WTC11 (cell line): Measurements from ENCODE around the gene TWIST2.

Experiments
- ATF6 ChIP-seq: sonication (generic); formaldehyde crosslinking; IDR thresholded peaks from 2 replicates; pipeline ENCODE4 v1.8.1; 2023; ENCODE audit warnings: mild to moderate bottlenecking, missing genetic modification reagents
- CREB1 ChIP-seq: sonication (generic); formaldehyde crosslinking; IDR thresholded peaks from 2 replicates; pipeline ENCODE4 v1.8.0; 2023; ENCODE audit warnings: mild to moderate bottlenecking, missing genetic modification reagents
- CREM ChIP-seq: sonication (generic); formaldehyde crosslinking; IDR thresholded peaks from 2 replicates; pipeline ENCODE4 v1.8.1; 2022; ENCODE audit warnings: mild to moderate bottlenecking, missing genetic modification reagents, moderate library complexity
- CTCF ChIP-seq: fragments of 200-600 bp; IDR thresholded peaks from 2 replicates; pipeline ENCODE4 v1.8.0; 2022; ENCODE audit warnings: antibody characterized with exemption
- E2F1 ChIP-seq: sonication (generic); formaldehyde crosslinking; IDR thresholded peaks from 2 replicates; pipeline ENCODE4 v1.8.0; 2022; ENCODE audit warnings: mild to moderate bottlenecking, missing genetic modification reagents
- HMGA2 ChIP-seq: fragments of 250-450 bp; sonication (Bioruptor Pico); IDR thresholded peaks from 2 replicates; pipeline ENCODE4 v1.4.0; 2021; ENCODE audit warnings: mild to moderate bottlenecking, moderate library complexity
- KAT7 ChIP-seq: sonication (generic); formaldehyde crosslinking; IDR thresholded peaks from 2 replicates; pipeline ENCODE4 v1.8.1; 2023; ENCODE audit warnings: missing genetic modification reagents, mild to moderate bottlenecking, borderline replicate concordance
- NFE2L1 ChIP-seq: sonication (generic); formaldehyde crosslinking; IDR thresholded peaks from 2 replicates; pipeline ENCODE4 v1.8.1; 2023; ENCODE audit warnings: missing genetic modification reagents
- NR1H2 ChIP-seq: sonication (generic); formaldehyde crosslinking; IDR thresholded peaks from 2 replicates; pipeline ENCODE4 v1.9.0; 2021; ENCODE audit warnings: mild to moderate bottlenecking, moderate library complexity, missing genetic modification reagents
- TCF7 ChIP-seq: sonication (generic); formaldehyde crosslinking; IDR thresholded peaks from 2 replicates; pipeline ENCODE4 v1.8.0; 2022; ENCODE audit warnings: mild to moderate bottlenecking, low read depth, missing genetic modification reagents, moderate library complexity
- USF1 ChIP-seq: sonication (generic); formaldehyde crosslinking; IDR thresholded peaks from 2 replicates; pipeline ENCODE4 v1.8.0; 2022; ENCODE audit warnings: mild to moderate bottlenecking, missing genetic modification reagents
- ZSCAN18 ChIP-seq: fragments of 250-450 bp; sonication (Bioruptor Pico); IDR thresholded peaks from 2 replicates; pipeline ENCODE4 v2.1.2; 2022; ENCODE audit warnings: mild to moderate bottlenecking, moderate library complexity

- no peak for TF ChIP-seq CTCF
- no peak for TF ChIP-seq TCF7
- TF ChIP-seq ATF6: no peak
- no peak for TF ChIP-seq NR1H2 (CRISPR knock-in tag)
- no peak for TF ChIP-seq CREM (CRISPR knock-in tag)
- no peak for TF ChIP-seq USF1 (CRISPR knock-in tag)
- TF ChIP-seq CREB1 (CRISPR knock-in tag): no peak
- TF ChIP-seq KAT7 (CRISPR knock-in tag): no peak
- TF ChIP-seq E2F1 (CRISPR knock-in tag): no peak
- TF ChIP-seq ZSCAN18: no peak
- no peak for TF ChIP-seq HMGA2 (CRISPR knock-in tag)
- TF ChIP-seq NFE2L1 (CRISPR knock-in tag): no peak
These were observed 73.9 kb downstream of the TWIST2 start for GRCh38 chr2:238921681-238922319.
